ENCODE data around the gene GET3.

GET3 gene

GRCh38 chr19:12782424-12783290 lies 45.4 kb downstream of the GET3 start:
- H3K4me3 ChIP-seq (ENCODE audit: low read depth, low read length) = peak overlapping the region; percentile 64
- peaks cover 35% of the 10 kb centered on the region for H3K4me1 ChIP-seq (ENCODE audit: control insufficient read depth, insufficient read depth, low read length)
- peak overlapping the region; percentile 79; the same call in 1 of the 2 replicates for H3K27ac ChIP-seq (ENCODE audit: low read depth, low read length)
- no peaks in the 10 kb centered on the region for H3K27me3 ChIP-seq (ENCODE audit: control insufficient read depth, insufficient read depth, low read length)
- H3K9me3 ChIP-seq (ENCODE audit: control insufficient read depth, insufficient read depth, low read depth, low read length) = no peaks in the 10 kb centered on the region
- no peaks in the 10 kb centered on the region for H3K36me3 ChIP-seq (ENCODE audit: control insufficient read depth, insufficient read depth, low read length)
- H3K9ac ChIP-seq (ENCODE audit: low read length) = peak overlapping the region; percentile 63

GRCh38 chr19:12783291-12783848 lies 46.1 kb downstream of the GET3 start:
- peak overlapping the region; percentile 64 for H3K4me3 ChIP-seq (ENCODE audit: low read depth, low read length)
- no peaks in the 10 kb centered on the region for H3K9me3 ChIP-seq (ENCODE audit: control insufficient read depth, insufficient read depth, low read depth, low read length)
- peaks cover 39% of the 10 kb centered on the region for H3K4me1 ChIP-seq (ENCODE audit: control insufficient read depth, insufficient read depth, low read length)
- peak overlapping the region; percentile 79; the same call in 1 of the 2 replicates for H3K27ac ChIP-seq (ENCODE audit: low read depth, low read length)
- no peaks in the 10 kb centered on the region for H3K36me3 ChIP-seq (ENCODE audit: control insufficient read depth, insufficient read depth, low read length)
- H3K27me3 ChIP-seq (ENCODE audit: control insufficient read depth, insufficient read depth, low read length) = no peaks in the 10 kb centered on the region
- peak overlapping the region; percentile 63 for H3K9ac ChIP-seq (ENCODE audit: low read length)

GRCh38 chr19:12783849-12784393 lies 46.6 kb downstream of the GET3 start:
- peaks cover 39% of the 10 kb centered on the region for H3K4me1 ChIP-seq (ENCODE audit: control insufficient read depth, insufficient read depth, low read length)
- no peaks in the 10 kb centered on the region for H3K36me3 ChIP-seq (ENCODE audit: control insufficient read depth, insufficient read depth, low read length)
- no peaks in the 10 kb centered on the region for H3K27me3 ChIP-seq (ENCODE audit: control insufficient read depth, insufficient read depth, low read length)
- H3K9me3 ChIP-seq (ENCODE audit: control insufficient read depth, insufficient read depth, low read depth, low read length) = no peaks in the 10 kb centered on the region
- H3K4me3 ChIP-seq (ENCODE audit: low read depth, low read length) = peak overlapping the region; percentile 39
- peak overlapping the region; percentile 52 for H3K9ac ChIP-seq (ENCODE audit: low read length)
- peak overlapping the region; percentile 31; the same call in 1 of the 2 replicates for H3K27ac ChIP-seq (ENCODE audit: low read depth, low read length)

- H3K4me1 ChIP-seq (ENCODE audit: control insufficient read depth, insufficient read depth, low read length) = peaks cover 39% of the 10 kb centered on the region
- no peak overlapping the region for H3K27ac ChIP-seq (ENCODE audit: low read depth, low read length)
- H3K36me3 ChIP-seq (ENCODE audit: control insufficient read depth, insufficient read depth, low read length) = no peaks in the 10 kb centered on the region
- H3K9ac ChIP-seq (ENCODE audit: low read length) = peak overlapping the region; percentile 41
- H3K9me3 ChIP-seq (ENCODE audit: control insufficient read depth, insufficient read depth, low read depth, low read length) = no peaks in the 10 kb centered on the region
- no peaks in the 10 kb centered on the region for H3K27me3 ChIP-seq (ENCODE audit: control insufficient read depth, insufficient read depth, low read length)
- no peak overlapping the region for H3K4me3 ChIP-seq (ENCODE audit: low read depth, low read length)
Observed at GRCh38 chr19:12784394-12784870, 47.1 kb downstream of the GET3 start.

- no peak overlapping the region for H3K27ac ChIP-seq (ENCODE audit: low read depth, low read length)
- H3K27me3 ChIP-seq (ENCODE audit: control insufficient read depth, insufficient read depth, low read length) = no peaks in the 10 kb centered on the region
- H3K4me3 ChIP-seq (ENCODE audit: low read depth, low read length) = no peak overlapping the region
- H3K9ac ChIP-seq (ENCODE audit: low read length) = peak overlapping the region; percentile 41
- H3K4me1 ChIP-seq (ENCODE audit: control insufficient read depth, insufficient read depth, low read length) = peaks cover 38% of the 10 kb centered on the region
- H3K9me3 ChIP-seq (ENCODE audit: control insufficient read depth, insufficient read depth, low read depth, low read length) = no peaks in the 10 kb centered on the region
- no peaks in the 10 kb centered on the region for H3K36me3 ChIP-seq (ENCODE audit: control insufficient read depth, insufficient read depth, low read length)
Observed at GRCh38 chr19:12784871-12785430, 47.7 kb downstream of the GET3 start.

- H3K9me3 ChIP-seq (ENCODE audit: control insufficient read depth, insufficient read depth, low read depth, low read length) = no peaks in the 10 kb centered on the region
- peaks cover 1% of the 10 kb centered on the region; the same call in 1 of the 2 replicates for H3K27me3 ChIP-seq (ENCODE audit: control insufficient read depth, insufficient read depth, low read length)
- peaks cover 41% of the 10 kb centered on the region for H3K4me1 ChIP-seq (ENCODE audit: control insufficient read depth, insufficient read depth, low read length)
- H3K4me3 ChIP-seq (ENCODE audit: low read depth, low read length) = no peak overlapping the region
- H3K36me3 ChIP-seq (ENCODE audit: control insufficient read depth, insufficient read depth, low read length) = no peaks in the 10 kb centered on the region
- no peak overlapping the region for H3K9ac ChIP-seq (ENCODE audit: low read length)
- no peak overlapping the region for H3K27ac ChIP-seq (ENCODE audit: low read depth, low read length)
Observed at GRCh38 chr19:12785431-12786031, 48.2 kb downstream of the GET3 start.

- H3K9me3 ChIP-seq (ENCODE audit: control insufficient read depth, insufficient read depth, low read depth, low read length) = no peaks in the 10 kb centered on the region
- H3K27ac ChIP-seq (ENCODE audit: low read depth, low read length) = no peak overlapping the region
- H3K9ac ChIP-seq (ENCODE audit: low read length) = no peak overlapping the region
- H3K36me3 ChIP-seq (ENCODE audit: control insufficient read depth, insufficient read depth, low read length) = no peaks in the 10 kb centered on the region
- H3K4me3 ChIP-seq (ENCODE audit: low read depth, low read length) = no peak overlapping the region
- H3K4me1 ChIP-seq (ENCODE audit: control insufficient read depth, insufficient read depth, low read length) = peaks cover 47% of the 10 kb centered on the region
- H3K27me3 ChIP-seq (ENCODE audit: control insufficient read depth, insufficient read depth, low read length) = peaks cover 7% of the 10 kb centered on the region; the same call in 1 of the 2 replicates
Observed at GRCh38 chr19:12786141-12786870, 49.0 kb downstream of the GET3 start.

GRCh38 chr19:12786952-12787351 lies 49.7 kb downstream of the GET3 start:
- no peak overlapping the region for H3K4me3 ChIP-seq (ENCODE audit: low read depth, low read length)
- H3K4me1 ChIP-seq (ENCODE audit: control insufficient read depth, insufficient read depth, low read length) = peaks cover 47% of the 10 kb centered on the region
- peaks cover 7% of the 10 kb centered on the region; the same call in 1 of the 2 replicates for H3K27me3 ChIP-seq (ENCODE audit: control insufficient read depth, insufficient read depth, low read length)
- H3K27ac ChIP-seq (ENCODE audit: low read depth, low read length) = no peak overlapping the region
- no peak overlapping the region for H3K9ac ChIP-seq (ENCODE audit: low read length)
- H3K9me3 ChIP-seq (ENCODE audit: control insufficient read depth, insufficient read depth, low read depth, low read length) = no peaks in the 10 kb centered on the region
- no peaks in the 10 kb centered on the region for H3K36me3 ChIP-seq (ENCODE audit: control insufficient read depth, insufficient read depth, low read length)

GRCh38 chr19:12787458-12787857 lies 50.2 kb downstream of the GET3 start:
- no peak overlapping the region for H3K9ac ChIP-seq (ENCODE audit: low read length)
- H3K9me3 ChIP-seq (ENCODE audit: control insufficient read depth, insufficient read depth, low read depth, low read length) = no peaks in the 10 kb centered on the region
- H3K4me1 ChIP-seq (ENCODE audit: control insufficient read depth, insufficient read depth, low read length) = peaks cover 47% of the 10 kb centered on the region
- H3K27me3 ChIP-seq (ENCODE audit: control insufficient read depth, insufficient read depth, low read length) = peaks cover 7% of the 10 kb centered on the region; the same call in 1 of the 2 replicates
- no peak overlapping the region for H3K4me3 ChIP-seq (ENCODE audit: low read depth, low read length)
- H3K27ac ChIP-seq (ENCODE audit: low read depth, low read length) = no peak overlapping the region
- H3K36me3 ChIP-seq (ENCODE audit: control insufficient read depth, insufficient read depth, low read length) = no peaks in the 10 kb centered on the region

GRCh38 chr19:12788042-12788681 lies 50.9 kb downstream of the GET3 start:
- Histone ChIP-seq H3K36me3 (ENCODE audit: control insufficient read depth, insufficient read depth, low read length) (no peaks in the 10 kb centered on the region), H3K27ac (ENCODE audit: low read depth, low read length) (no peak overlapping the region), H3K9ac (ENCODE audit: low read length) (peak overlapping the region; percentile 14), H3K27me3 (ENCODE audit: control insufficient read depth, insufficient read depth, low read length) (peaks cover 7% of the 10 kb centered on the region; the same call in 1 of the 2 replicates), H3K4me1 (ENCODE audit: control insufficient read depth, insufficient read depth, low read length) (peaks cover 47% of the 10 kb centered on the region), H3K9me3 (ENCODE audit: control insufficient read depth, insufficient read depth, low read depth, low read length) (no peaks in the 10 kb centered on the region), H3K4me3 (ENCODE audit: low read depth, low read length) (peak overlapping the region; percentile 65)
